MCF 10A (cell line): ENCODE data around the gene TCEA2. TPM values are rescaled to one million over a fixed set of nuclear protein-coding genes. Genes with fewer than 3 reads are reported as not detected.
A peak's percentile ranks its signal among the peaks of the same experiment; 100 is the strongest.

Source experiments
- BruUV-seq: library from RNA; stranded (reverse); fragments of 400-500 nt; replicated peaks from 2 replicates; lab custom pipeline; 2021; lab: Mats Ljungman, UMichigan
- CTCF ChIA-PET: fragments of 300-600 bp; sonication (Branson Sonifier 250); formaldehyde crosslinking; extraction: SDS; loops from one replicate; lab custom pipeline; 2021; ENCODE audit warnings: antibody characterized with exemption, inconsistent platforms; lab: Yijun Ruan, JAX
- POLR2A ChIA-PET: fragments of 300-600, 350-650 bp; sonication (Branson Sonifier 250); formaldehyde crosslinking; extraction: SDS; loops from one replicate; lab custom pipeline; 2020; ENCODE audit warnings: antibody characterized with exemption, inconsistent platforms; lab: Yijun Ruan, JAX
- DNase-seq: peaks from one replicate; pipeline ENCODE4 v3.0.0-alpha.2; 2018; ENCODE audit not compliant: unreplicated experiment
- H3K27ac Mint-ChIP-seq: one replicate; pipeline ENCODE4 v1.8.0; 2022; ENCODE audit warnings: mild to moderate bottlenecking, low read depth, mixed read lengths; ENCODE audit not compliant: unreplicated experiment
- H3K27me3 Mint-ChIP-seq: one replicate; pipeline ENCODE4 v1.8.0; 2022; ENCODE audit warnings: mixed read lengths; ENCODE audit not compliant: insufficient read depth, unreplicated experiment
- H3K36me3 Mint-ChIP-seq: one replicate; pipeline ENCODE4 v1.8.0; 2022; ENCODE audit warnings: mild to moderate bottlenecking, moderate library complexity, mixed read lengths; ENCODE audit not compliant: insufficient read depth, unreplicated experiment
- H3K4me1 Mint-ChIP-seq: one replicate; pipeline ENCODE4 v1.8.0; 2022; ENCODE audit warnings: mixed read lengths; ENCODE audit not compliant: insufficient read depth, unreplicated experiment
- H3K4me3 Mint-ChIP-seq: one replicate; pipeline ENCODE4 v1.8.0; 2022; ENCODE audit warnings: mild to moderate bottlenecking, moderate library complexity, mixed read lengths; ENCODE audit not compliant: unreplicated experiment
- H3K9me3 Mint-ChIP-seq: one replicate; pipeline ENCODE4 v1.8.0; 2022; ENCODE audit warnings: mixed read lengths; ENCODE audit not compliant: unreplicated experiment
- CTCF ChIP-seq: fragments of 200-600 bp; IDR thresholded peaks from one replicate; pipeline ENCODE4 v1.8.0; 2022; ENCODE audit warnings: antibody characterized with exemption, mild to moderate bottlenecking; ENCODE audit not compliant: unreplicated experiment
- intact Hi-C: fragments of 100-400 bp; cut with micrococcal nuclease; formaldehyde crosslinking; loops from 2 replicates; pipeline ENCODE4 v1.14.1; 2022
- microRNA-seq: library from miRNA; unstranded; fragments of <30 nt; microRNA quantifications from one replicate; pipeline ENCODE4 v1.2.0, GENCODE V29; 2022
- total RNA-seq: library from RNA; stranded (reverse); gene quantifications from 2 replicates; pipeline ENCODE4 v1.2.3, GENCODE V29; 2022

TCEA2 gene
- total RNA-seq, 1 experiment from 2014 or later, result 30.8 TPM

DNA sequence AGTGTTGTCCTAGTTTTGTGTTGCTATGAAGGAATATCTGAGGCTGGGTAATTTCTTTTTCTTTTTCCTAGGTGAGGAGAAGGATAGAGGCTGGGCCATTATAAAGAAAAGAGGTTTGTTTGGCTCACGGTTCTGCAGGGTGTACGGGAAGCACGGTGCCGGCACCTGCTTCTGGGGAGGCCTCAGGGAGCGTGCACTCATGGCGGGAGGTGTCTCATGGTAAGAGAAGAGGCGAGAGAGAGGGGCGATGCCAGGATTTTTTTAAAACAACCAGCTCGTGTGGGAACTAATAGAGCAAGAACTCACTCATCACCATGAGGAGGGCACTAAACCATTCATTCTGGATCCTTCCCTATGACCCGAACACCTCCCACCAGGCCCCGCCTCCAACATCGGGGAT, 58.6 kb downstream of the TCEA2 start:
- no peaks in the 10 kb centered on the region for H3K9me3 Mint-ChIP-seq
- no peaks in the 10 kb centered on the region for H3K4me1 Mint-ChIP-seq
- H3K36me3 Mint-ChIP-seq, result no peaks in the 10 kb centered on the region
- H3K27ac Mint-ChIP-seq, result no peak overlapping the region
- POLR2A ChIA-PET, result interaction anchor here (1.0 to 1.8 kb wide), 4 partner anchors 35 to 141 kb away, joined by 3 to 6 read pairs (median 4); partner anchors contain the start of gene PRPF6
- no peak for DNase-seq
- no TSS peak for BruUV-seq
- no peak overlapping the region for H3K4me3 Mint-ChIP-seq
- peaks cover 47% of the 10 kb centered on the region for H3K27me3 Mint-ChIP-seq
- no peak for TF ChIP-seq CTCF
- CTCF ChIA-PET, result interaction anchor here (0.9 to 5.7 kb wide), 15 partner anchors 11 to 577 kb away, joined by 3 to 93 read pairs (median 4); partner anchors contain the start of genes C20orf204, LKAAEAR1, OPRL1 and RGS19
- intact Hi-C loops, result loop anchor here (2.0 kb wide), 1 partner anchor 143 kb away; the partner anchor contains the start of gene SAMD10

Small RNAs within 50 kb of the gene (microRNA-seq; reads per million reads assigned to microRNA genes)
- 2.4 reads per million, percentile 18 among the genes with 10 or more reads in this experiment for gene MIR6813

Other genes with a start within 250 kb of the TCEA2 start
- 0.63 and 0.71 TPM in 2 replicates for gene ZBTB46, start 231.9 kb upstream of the TCEA2 start, total RNA-seq
- gene ABHD16B, start 201.7 kb upstream of the TCEA2 start, total RNA-seq, result not detected in 2 replicates
- gene TPD52L2, start 197.9 kb upstream of the TCEA2 start, total RNA-seq, result 174 and 175 TPM in 2 replicates
- 38.1 and 45.0 TPM in 2 replicates for gene DNAJC5, start 168.1 kb upstream of the TCEA2 start, total RNA-seq
- 38.6 and 43.7 TPM in 2 replicates for gene UCKL1, start 106.8 kb upstream of the TCEA2 start, total RNA-seq
- gene ZNF512B, start 93.3 kb upstream of the TCEA2 start, total RNA-seq, result 23.5 and 26.6 TPM in 2 replicates
- 4.4 and 4.5 TPM in 2 replicates for gene SAMD10, start 83.6 kb upstream of the TCEA2 start, total RNA-seq
- 70.9 and 88.5 TPM in 2 replicates for gene PRPF6, start 82.1 kb upstream of the TCEA2 start, total RNA-seq
- 1.1 and 2.0 TPM in 2 replicates for gene C20orf204, start 27.0 kb upstream of the TCEA2 start, total RNA-seq
- gene SOX18, start 13.6 kb upstream of the TCEA2 start, total RNA-seq, result 0.16 and 0.22 TPM in 2 replicates
- gene RGS19, start 16.3 kb downstream of the TCEA2 start, total RNA-seq, result 8.2 and 8.8 TPM in 2 replicates
- 0.12 and 0.15 TPM in 2 replicates for gene OPRL1, start 16.9 kb downstream of the TCEA2 start, total RNA-seq
- gene LKAAEAR1, start 21.2 kb downstream of the TCEA2 start, total RNA-seq, result not detected in 2 replicates
- gene NPBWR2, start 44.4 kb downstream of the TCEA2 start, total RNA-seq, result not detected in 2 replicates
- not detected in 2 replicates for gene MYT1, start 101.3 kb downstream of the TCEA2 start, total RNA-seq
- 39.4 and 45.9 TPM in 2 replicates for gene PCMTD2, start 192.6 kb downstream of the TCEA2 start, total RNA-seq